Measurements from ENCODE around the gene SLC2A1.
"Not testable (repeated sequence)": the region's sequence is repeated elsewhere in the genome, so short reads cannot be mapped to it uniquely, and the experiment has no call there.

The SLC2A1 gene

DNA sequence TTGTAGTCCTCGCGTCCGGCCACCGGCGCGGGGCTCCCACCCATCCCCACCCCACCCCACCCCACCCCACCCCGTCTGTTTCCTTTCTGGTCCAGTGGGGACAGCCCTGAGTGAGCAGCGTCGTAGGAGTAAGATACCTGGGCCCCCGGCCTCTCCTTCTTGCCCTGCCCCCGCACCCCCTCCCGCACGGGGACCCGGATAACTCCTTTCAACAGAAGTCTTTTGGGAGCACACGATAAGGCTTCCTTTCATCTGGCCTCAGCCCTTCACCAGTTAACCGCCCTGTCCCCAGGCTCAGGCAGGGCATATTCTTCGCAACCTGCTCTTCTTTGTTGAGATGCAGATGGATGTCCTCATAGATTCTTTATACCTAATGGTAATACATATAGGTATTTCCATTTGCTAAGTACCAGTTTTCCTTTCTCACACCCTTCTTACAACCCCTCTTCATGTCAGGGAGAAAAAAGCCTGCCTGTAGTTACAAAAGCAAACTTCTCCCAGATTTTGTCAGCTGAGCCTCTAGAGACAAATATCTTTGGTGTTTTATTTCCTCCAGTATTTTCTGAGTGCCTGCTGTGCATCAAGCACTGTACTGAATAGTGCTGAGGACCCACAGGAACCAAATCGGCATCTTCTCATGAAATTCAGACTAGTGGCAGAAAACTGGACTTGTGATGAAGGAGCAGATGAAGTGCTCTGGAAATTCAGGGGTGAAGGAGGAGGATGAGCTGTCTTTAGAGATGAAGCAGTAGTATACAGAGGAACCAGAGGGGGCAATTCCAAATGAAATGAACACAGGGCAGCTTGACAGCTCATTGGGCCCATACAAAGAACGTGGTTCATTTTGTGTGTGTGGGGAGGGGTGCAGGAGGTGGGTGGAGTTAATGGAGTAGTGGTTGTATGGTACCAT, 33.6 kb downstream of the SLC2A1 start:
- TF ChIP-seq ZFX (IDR thresholded peaks at IDR 0.05) (no peak), CTCF (conservative IDR thresholded peaks at IDR 0.05) (no peak)
- H3K27ac ChIP-seq = peak overlapping the region; percentile 83

DNA sequence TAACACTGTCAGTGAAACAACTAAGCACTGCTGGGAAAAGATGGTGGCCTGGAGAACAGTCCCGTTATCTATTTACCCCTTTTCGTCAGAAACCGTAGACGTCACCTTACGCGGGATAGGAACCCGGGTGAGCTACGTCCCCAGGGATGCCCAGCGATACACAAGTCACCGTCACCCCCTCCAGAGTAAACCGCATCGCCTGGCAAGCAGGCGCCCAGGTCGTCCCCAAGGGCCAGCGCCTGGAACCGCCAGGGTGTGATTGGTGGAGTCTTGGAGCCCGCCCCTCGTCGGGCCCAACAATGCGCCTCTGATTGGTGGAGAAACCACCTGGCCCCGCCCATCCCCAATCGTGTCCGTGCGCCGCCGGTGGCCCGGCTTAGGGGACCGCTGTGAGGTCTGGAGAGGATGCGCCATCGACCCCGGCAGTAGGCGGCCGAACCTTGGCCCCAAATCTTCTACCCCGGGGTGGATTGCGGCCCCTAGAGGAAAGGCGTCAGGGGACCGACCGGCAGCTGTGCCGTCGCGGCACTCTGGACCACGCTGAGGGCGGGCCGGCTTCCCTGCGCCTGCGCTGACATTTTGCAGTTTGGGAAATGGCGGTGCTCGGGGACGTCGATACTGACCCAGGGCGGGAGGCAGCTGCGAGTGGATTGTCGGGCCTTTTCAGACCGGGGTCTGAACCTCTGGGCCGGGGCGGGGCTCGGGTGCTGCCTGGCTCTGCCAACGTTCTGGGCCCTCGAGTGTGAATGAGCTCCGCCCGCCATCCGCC, 34.4 kb downstream of the SLC2A1 start:
- TF ChIP-seq ZFX (IDR thresholded peaks at IDR 0.05) = peak; percentile 24; the same call in 1 of the 2 replicates
- peak; percentile 4; the same call in 1 of the 2 replicates for TF ChIP-seq CTCF (conservative IDR thresholded peaks at IDR 0.05)
- peak overlapping the region; percentile 83 for H3K27ac ChIP-seq

DNA sequence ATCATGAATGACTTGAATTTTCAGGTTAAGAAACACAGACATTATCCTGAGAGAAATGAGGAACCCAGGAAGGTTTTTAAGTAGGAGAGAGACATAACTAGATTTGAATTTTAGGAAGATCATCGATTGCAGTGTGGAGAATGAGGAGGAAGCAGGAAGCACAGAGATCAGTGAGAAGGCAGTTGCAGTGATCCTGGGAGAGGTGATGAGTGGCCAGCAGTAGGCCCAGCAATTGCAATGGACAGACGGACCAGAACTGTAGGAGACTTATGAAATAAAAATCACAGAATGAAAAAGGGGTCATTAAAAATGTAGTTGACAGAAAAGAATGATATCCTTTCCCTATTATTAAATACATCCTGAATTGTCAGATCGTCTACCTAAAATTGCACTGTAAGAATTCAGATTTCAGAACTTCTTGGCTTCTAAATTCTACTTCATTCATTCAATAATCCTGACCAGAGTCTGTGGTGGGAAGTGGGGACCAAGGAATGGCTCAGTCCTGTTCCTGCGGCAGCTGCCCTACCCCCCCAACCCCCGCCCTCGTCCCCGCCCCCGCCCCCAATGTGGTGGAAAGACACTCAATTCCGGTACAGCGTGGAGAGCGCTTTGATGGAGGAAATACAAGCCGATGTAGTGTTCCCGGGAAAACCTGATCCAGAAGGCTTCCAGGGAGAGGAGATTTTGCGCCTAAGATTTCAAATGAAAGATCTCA, 35.1 kb downstream of the SLC2A1 start:
- TF ChIP-seq CTCF (conservative IDR thresholded peaks at IDR 0.05) = no peak
- peak overlapping the region; percentile 83 for H3K27ac ChIP-seq

- no peak for TF ChIP-seq ZFX (IDR thresholded peaks at IDR 0.05)
- peak; percentile 90 for TF ChIP-seq CTCF (conservative IDR thresholded peaks at IDR 0.05)
- H3K27ac ChIP-seq = no peak overlapping the region
These were observed 35.8 kb downstream of the SLC2A1 start for GRCh38 chr1:42922687-42923366.

DNA sequence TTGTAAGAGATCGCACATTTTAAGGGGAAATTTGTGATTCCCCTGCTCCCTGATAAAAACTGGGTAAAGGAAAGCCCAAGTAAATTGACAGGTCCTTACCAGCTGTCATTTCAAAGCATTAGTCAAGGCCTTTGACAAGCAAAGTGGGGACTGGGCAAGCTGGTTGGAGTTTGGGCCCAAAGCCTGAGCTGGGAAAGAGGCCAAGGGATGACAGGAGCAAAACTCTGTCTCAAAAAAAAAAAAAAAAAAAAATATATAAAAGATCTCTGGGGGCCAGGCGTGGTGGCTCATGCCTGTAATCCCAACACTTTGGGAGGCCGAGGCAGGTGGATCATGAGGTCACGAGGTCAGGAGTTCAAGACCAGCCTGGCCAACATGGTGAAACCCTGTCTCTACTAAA, 36.9 kb downstream of the SLC2A1 start:
- TF ChIP-seq ZFX (IDR thresholded peaks at IDR 0.05) (no peak), CTCF (conservative IDR thresholded peaks at IDR 0.05) (no peak)

DNA sequence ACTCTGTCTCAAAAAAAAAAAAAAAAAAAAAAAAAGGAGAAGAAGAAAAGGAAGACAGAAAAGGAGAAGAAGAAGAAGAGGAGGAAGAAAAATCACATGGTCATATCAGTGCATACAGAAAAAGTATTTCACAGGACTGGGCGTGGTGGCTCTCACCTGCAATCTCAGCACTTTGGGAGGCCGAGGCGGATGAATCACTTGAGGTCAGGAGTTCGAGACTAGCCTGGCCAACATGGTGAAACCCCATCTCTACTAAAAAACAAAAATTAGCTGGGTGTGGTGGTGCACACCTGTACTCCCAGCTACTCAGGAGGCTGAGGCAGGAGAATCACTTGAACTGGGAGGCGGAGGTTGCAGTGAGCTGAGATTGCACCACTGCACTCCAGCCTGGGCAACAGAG, 39.0 kb downstream of the SLC2A1 start:
- H3K27ac ChIP-seq = not testable (repeated sequence)

More for the DNA sequence above, 36.9 kb downstream of the SLC2A1 start:
- no peak overlapping the region for H3K27ac ChIP-seq

- H3K27ac ChIP-seq = no peak overlapping the region
- TF ChIP-seq CTCF (conservative IDR thresholded peaks at IDR 0.05) (no peak), ZFX (IDR thresholded peaks at IDR 0.05) (no peak)
These were observed 41.5 kb downstream of the SLC2A1 start for GRCh38 chr1:42917241-42917495.

All from C4-2B (cell line).